ENCODE results near the gene SUN2. TPM values are rescaled to one million over a fixed set of nuclear protein-coding genes. Genes with fewer than 3 reads are reported as not detected.

The SUN2 gene
- total and polyA plus RNA-seq, 7 donors, result 57.6 to 152 (median 101) TPM

- ATAC-seq (no peak), DNase-seq (no peak)
- no peaks in the 10 kb centered on the region for H3K27me3 ChIP-seq (ENCODE audit: insufficient read depth in 3 of 3, low read length in 2 of 3)
- no peaks in the 10 kb centered on the region for H3K4me1 ChIP-seq
- peaks cover 0 to 18% of the 10 kb centered on the region in 2 donors for H3K36me3 ChIP-seq (ENCODE audit: insufficient read depth in 1 of 2, low read depth in 1 of 2)
- intact Hi-C loops (cut with DNase I), result no loop called here
- H3K9me3 ChIP-seq, result no peaks in the 10 kb centered on the region
- TF ChIP-seq, protein P1, sequence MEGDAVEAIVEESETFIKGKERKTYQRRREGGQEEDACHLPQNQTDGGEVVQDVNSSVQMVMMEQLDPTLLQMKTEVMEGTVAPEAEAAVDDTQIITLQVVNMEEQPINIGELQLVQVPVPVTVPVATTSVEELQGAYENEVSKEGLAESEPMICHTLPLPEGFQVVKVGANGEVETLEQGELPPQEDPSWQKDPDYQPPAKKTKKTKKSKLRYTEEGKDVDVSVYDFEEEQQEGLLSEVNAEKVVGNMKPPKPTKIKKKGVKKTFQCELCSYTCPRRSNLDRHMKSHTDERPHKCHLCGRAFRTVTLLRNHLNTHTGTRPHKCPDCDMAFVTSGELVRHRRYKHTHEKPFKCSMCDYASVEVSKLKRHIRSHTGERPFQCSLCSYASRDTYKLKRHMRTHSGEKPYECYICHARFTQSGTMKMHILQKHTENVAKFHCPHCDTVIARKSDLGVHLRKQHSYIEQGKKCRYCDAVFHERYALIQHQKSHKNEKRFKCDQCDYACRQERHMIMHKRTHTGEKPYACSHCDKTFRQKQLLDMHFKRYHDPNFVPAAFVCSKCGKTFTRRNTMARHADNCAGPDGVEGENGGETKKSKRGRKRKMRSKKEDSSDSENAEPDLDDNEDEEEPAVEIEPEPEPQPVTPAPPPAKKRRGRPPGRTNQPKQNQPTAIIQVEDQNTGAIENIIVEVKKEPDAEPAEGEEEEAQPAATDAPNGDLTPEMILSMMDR (IDR thresholded peaks at IDR 0.05), result no peak
- H3K27ac ChIP-seq, result no peak overlapping the region
- H3K4me3 ChIP-seq, result no peak overlapping the region
- WGBS, 3 donors, result 55 to 76% (median 59%) methylated on average over 6 of the region's 6 CpGs
Measured at GRCh38 chr22:38776086-38776485, 20.3 kb upstream of the SUN2 start.

DNA sequence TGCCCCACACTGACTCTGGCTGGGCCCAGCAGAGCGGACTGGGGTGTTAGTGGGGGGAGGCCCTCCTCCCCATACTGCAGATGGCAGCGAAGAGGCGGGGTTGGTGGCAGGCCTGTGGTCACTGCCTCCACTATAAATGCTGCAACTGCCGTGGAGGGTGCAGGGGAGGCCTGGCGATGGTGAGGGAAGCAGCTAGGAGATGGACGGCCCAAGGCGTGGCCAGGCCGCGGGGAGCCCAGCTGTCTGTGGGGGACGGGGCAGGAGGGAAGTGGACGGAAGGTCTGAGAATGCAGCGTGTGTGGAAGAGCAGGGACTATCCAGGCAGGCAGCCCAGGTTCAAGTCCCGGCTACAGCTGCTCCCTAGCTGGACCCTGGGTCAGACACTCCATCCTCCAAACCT lies 19.9 kb upstream of the SUN2 start:
- 71 to 74% (median 73%) methylated on average over 13 of the region's 13 CpGs for WGBS, 3 donors
- TF ChIP-seq, protein P1 (IDR thresholded peaks at IDR 0.05), result no peak
- no peaks in the 10 kb centered on the region for H3K4me1 ChIP-seq
- H3K9me3 ChIP-seq, result no peaks in the 10 kb centered on the region
- DNase-seq, result no peak
- H3K4me3 ChIP-seq, result no peak overlapping the region
- no peak for ATAC-seq
- H3K36me3 ChIP-seq (ENCODE audit: insufficient read depth in 1 of 2, low read depth in 1 of 2), result peaks cover 0 to 16% of the 10 kb centered on the region in 2 donors
- intact Hi-C loops (cut with DNase I), result no loop called here
- no peaks in the 10 kb centered on the region for H3K27me3 ChIP-seq (ENCODE audit: insufficient read depth in 3 of 3, low read length in 2 of 3)
- no peak overlapping the region for H3K27ac ChIP-seq

- Histone ChIP-seq H3K4me1 (no peaks in the 10 kb centered on the region), H3K4me3 (no peak overlapping the region), H3K36me3 (ENCODE audit: insufficient read depth in 1 of 2, low read depth in 1 of 2) (peaks cover 0 to 6% of the 10 kb centered on the region in 2 donors), H3K27ac (no peak overlapping the region), H3K9me3 (no peaks in the 10 kb centered on the region), H3K27me3 (ENCODE audit: insufficient read depth in 3 of 3, low read length in 2 of 3) (no peaks in the 10 kb centered on the region)
- WGBS, 3 donors, result 77 to 86% (median 82%) methylated on average over 11 of the region's 11 CpGs
- intact Hi-C loops (cut with DNase I), result loop anchor here in 1 of 2 donors (5.0 kb wide), 1 partner anchor 68 kb away; the partner anchor contains the start of gene NPTXR
- TF ChIP-seq, protein P1 (IDR thresholded peaks at IDR 0.05), result no peak
- ATAC-seq, result no peak
- DNase-seq, result no peak
Measured at GRCh38 chr22:38774496-38775166, 18.8 kb upstream of the SUN2 start.

DNA sequence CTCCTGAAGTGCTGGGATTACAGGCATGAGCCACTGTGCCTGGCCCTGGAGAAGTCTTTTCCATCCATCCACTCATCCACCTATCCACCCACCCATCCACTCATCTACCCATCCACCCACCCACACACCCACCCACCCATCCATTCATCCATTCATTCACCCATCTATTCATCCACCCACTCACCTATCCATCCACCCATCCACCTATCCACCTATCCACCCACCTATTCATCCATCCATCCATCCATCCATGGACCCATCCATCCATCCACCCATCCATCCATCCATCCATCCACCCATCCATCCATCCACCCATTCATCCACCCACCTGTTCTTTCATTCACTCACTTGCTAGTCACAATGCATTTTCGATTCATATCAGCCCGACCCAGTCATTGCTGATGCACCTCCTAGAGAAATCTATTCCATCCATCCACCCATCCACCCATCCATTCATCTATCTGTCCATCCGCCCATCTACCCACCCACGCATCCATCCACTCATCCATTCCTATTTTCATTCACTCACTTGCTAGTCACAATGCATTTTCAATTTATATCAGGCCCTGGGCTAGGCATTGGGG lies 17.7 kb upstream of the SUN2 start:
- WGBS, 3 donors, result 94 to 95% (median 94%) methylated on average over 4 of the region's 4 CpGs
- H3K36me3 ChIP-seq (ENCODE audit: insufficient read depth in 1 of 2, low read depth in 1 of 2), result no peaks in the 10 kb centered on the region
- ATAC-seq (no peak), DNase-seq (no peak)
- H3K4me1 ChIP-seq, result no peaks in the 10 kb centered on the region
- no peaks in the 10 kb centered on the region for H3K27me3 ChIP-seq (ENCODE audit: insufficient read depth in 3 of 3, low read length in 2 of 3)
- H3K4me3 ChIP-seq, result no peak overlapping the region
- no peak overlapping the region for H3K27ac ChIP-seq
- intact Hi-C loops (cut with DNase I), result loop anchor here in 1 of 2 donors (5.0 kb wide), 1 partner anchor 69 kb away; the partner anchor contains the start of gene NPTXR
- TF ChIP-seq, protein P1 (IDR thresholded peaks at IDR 0.05), result no peak
- H3K9me3 ChIP-seq, result no peaks in the 10 kb centered on the region

Measured in psoas muscle (tissue), 8 donors.